Spleen (tissue), 11 donors: ENCODE results near the gene NAA25. TPM values are rescaled to one million over a fixed set of nuclear protein-coding genes. Genes with fewer than 3 reads are reported as not detected.

Experiments
- DNase-seq: peaks from one replicate; pipeline ENCODE4 v3.0.0-alpha.2; 2020
- H3K27ac ChIP-seq, 8 donors: fragments of 200-600 bp; sonication (generic) in 7 of 8; 1 replicate in 4 of 8; 2 replicates in 4 of 8; pipeline versions ENCODE4 v1.5.0 to v1.8.0; 2016 to 2021; ENCODE audit warnings: inconsistent platforms in 4 of 8, mild to moderate bottlenecking in 4 of 8, moderate library complexity in 1 of 8
- H3K27me3 ChIP-seq, 7 donors: fragments of 200-600 bp; sonication (generic) in 6 of 7; replicated peaks in 1 of 7; 1 replicate in 4 of 7; 2 replicates in 3 of 7; pipeline versions ENCODE4 v1.5.0 to v1.8.0; 2016 to 2021; ENCODE audit warnings: inconsistent platforms in 3 of 7, mild to moderate bottlenecking in 1 of 7
- H3K36me3 ChIP-seq, 6 donors: fragments of 200-600 bp; sonication (generic) in 5 of 6; 1 replicate in 4 of 6; 2 replicates in 2 of 6; pipeline versions ENCODE4 v1.5.0 to v1.8.0; 2016 to 2021; ENCODE audit warnings: inconsistent platforms in 2 of 6
- H3K4me1 ChIP-seq, 6 donors: fragments of 200-600 bp; sonication (generic) in 5 of 6; 1 replicate in 3 of 6; 2 replicates in 3 of 6; pipeline versions ENCODE4 v1.5.0 to v1.8.0; 2016 to 2021; ENCODE audit warnings: inconsistent platforms in 3 of 6
- H3K4me3 ChIP-seq, 8 donors: fragments of 200-600 bp; sonication (generic) in 7 of 8; 1 replicate in 4 of 8; 2 replicates in 4 of 8; pipeline versions ENCODE4 v1.5.0 to v1.8.0; 2016 to 2021; ENCODE audit warnings: inconsistent platforms in 4 of 8, mild to moderate bottlenecking in 4 of 8, moderate library complexity in 2 of 8
- H3K9me3 ChIP-seq, 8 donors: fragments of 200-600 bp; sonication (generic) in 7 of 8; 1 replicate in 4 of 8; 2 replicates in 4 of 8; pipeline versions ENCODE4 v1.5.0 to v1.8.0; 2016 to 2021; ENCODE audit warnings: inconsistent platforms in 4 of 8
- CTCF ChIP-seq, 11 experiments: fragments of 200-600 bp in 7 of 11; fragments of 450-650 bp in 4 of 11; sonication (generic) in 4 of 11; IDR thresholded peaks in 8 of 11; conservative IDR thresholded peaks in 3 of 11; 1 replicate in 7 of 11; 2 replicates in 4 of 11; pipeline versions ENCODE4 v1.4.0 to v1.8.0; 2016 to 2021; ENCODE audit warnings: antibody characterized with exemption in 11 of 11, inconsistent platforms in 4 of 11, mild to moderate bottlenecking in 1 of 11
- POLR2A ChIP-seq, 3 donors: fragments of 450-650 bp; IDR thresholded peaks; one replicate each; pipeline ENCODE4 v1.5.1; 2017; ENCODE audit warnings: antibody characterized with exemption in 3 of 3, mild to moderate bottlenecking in 1 of 3
- POLR2AphosphoS5 ChIP-seq, 3 donors: sonication (generic); formaldehyde crosslinking; IDR thresholded peaks; one replicate each; pipeline ENCODE4 v1.5.1; 2017; ENCODE audit warnings: antibody characterized with exemption in 3 of 3
- WGBS, 5 donors: extraction: QIAGEN DNeasy Blood & Tissue Kit in 3 of 5; methylation state at CpG; one replicate each; pipeline versions ENCODE4 v1.1.5 to v1.1.7; 2013 to 2018; 5-methylcytosine and 5-hydroxymethylcytosine counted together
- intact Hi-C: fragments of 100-400 bp; cut with DNase I; formaldehyde crosslinking; loops from one replicate; pipeline ENCODE4 v1.15.0; 2023; ENCODE audit warnings: low total_unique reads
- polyA plus RNA-seq, 3 donors: library from polyadenylated mRNA; stranded (reverse); fragments of 200-250 nt; gene quantifications; one replicate each; pipeline ENCODE4 v1.2.1, GENCODE V29; 2013
- total RNA-seq, 7 donors: library from RNA; depleted of rRNA in 3 of 7; stranded (reverse); fragments of >200 nt in 3 of 7; fragmentation: NEBNext Ultra II Directional in 4 of 7; extraction: Animal tissue kit (Norgen Biotek cat#: 25700) in 4 of 7; gene quantifications; one replicate each; pipeline versions ENCODE4 v1.1.0 to v1.2.1, GENCODE V29; 2016 to 2021
- donor health status: healthy with polysubstance abuse.
- donor health status: DM: no; HTN: no; CAD: no; lungs with moderate emphysema.
- donor health status: DM: no; HTN: no; CAD: no.
- donor health status: Bipolar disorder and iron deficiency.
- donor health status: healthy.
- donor health status: DM: no; HTN: no; CAD: no.
- donor health status: DM: yes; HTN: yes; CAD: no.

Gene NAA25
- total and polyA plus RNA-seq, 10 donors: 4.3 to 40.3 (median 27.1) TPM

GRCh38 chr12:112151766-112152541, 43.4 kb upstream of the NAA25 start:
- Histone ChIP-seq H3K9me3 (peaks cover 0 to 9% (median 0%) of the 10 kb centered on the region in 8 donors), H3K4me1 (peaks cover 0 to 13% (median 5%) of the 10 kb centered on the region in 6 donors), H3K36me3 (peaks cover 13 to 99% (median 77%) of the 10 kb centered on the region in 6 donors), H3K27ac (peak overlapping the region in 1 of 8 donors; percentile 16), H3K4me3 (no peak overlapping the region), H3K27me3 (no peaks in the 10 kb centered on the region)
- intact Hi-C loops: no loop called here
- TF ChIP-seq POLR2AphosphoS5 (IDR thresholded peaks at IDR 0.05) (no peak), POLR2A (IDR thresholded peaks at IDR 0.05) (no peak), CTCF (IDR thresholded peaks at IDR 0.05 in 8 of 11, conservative IDR thresholded peaks at IDR 0.05 in 3 of 11) (no peak)
- 91 to 96% (median 95%) methylated on average over 11 of the region's 11 CpGs for whole genome bisulfite sequencing, 5 donors
- DNase-seq: no peak

- intact Hi-C loops: no loop called here
- no peak for TF ChIP-seq POLR2AphosphoS5 (IDR thresholded peaks at IDR 0.05)
- TF ChIP-seq CTCF (IDR thresholded peaks at IDR 0.05 in 8 of 11, conservative IDR thresholded peaks at IDR 0.05 in 3 of 11): no peak
- TF ChIP-seq POLR2A (IDR thresholded peaks at IDR 0.05): no peak
- H3K36me3 ChIP-seq: peaks cover 13 to 100% (median 96%) of the 10 kb centered on the region in 6 donors
- peaks cover 0 to 30% (median 6%) of the 10 kb centered on the region in 6 donors for H3K4me1 ChIP-seq
- no peak overlapping the region for H3K27ac ChIP-seq
- WGBS, 5 donors: 83 to 96% (median 93%) methylated on average over 5 of the region's 5 CpGs
- no peaks in the 10 kb centered on the region for H3K27me3 ChIP-seq
- H3K4me3 ChIP-seq: no peak overlapping the region
- no peaks in the 10 kb centered on the region for H3K9me3 ChIP-seq
- no peak for DNase-seq
Observed at GRCh38 chr12:112149596-112149995, 41.0 kb upstream of the NAA25 start.

- intact Hi-C loops: no loop called here
- WGBS, 5 donors: 78 to 97% (median 86%) methylated on average over 3 of the region's 3 CpGs
Observed at GRCh38 chr12:112148031-112148513, 39.5 kb upstream of the NAA25 start.

More at GRCh38 chr12:112148031-112148513, 39.5 kb upstream of the NAA25 start:
- no peak overlapping the region for H3K4me3 ChIP-seq
- peaks cover 0 to 34% (median 6%) of the 10 kb centered on the region in 6 donors for H3K4me1 ChIP-seq
- H3K36me3 ChIP-seq: peaks cover 13 to 100% (median 96%) of the 10 kb centered on the region in 6 donors
- no peaks in the 10 kb centered on the region for H3K9me3 ChIP-seq
- no peaks in the 10 kb centered on the region for H3K27me3 ChIP-seq
- peak overlapping the region in 3 of 8 donors; percentile 30 to 44 (median 43) for H3K27ac ChIP-seq
- TF ChIP-seq POLR2A (IDR thresholded peaks at IDR 0.05) (no peak), CTCF (IDR thresholded peaks at IDR 0.05 in 8 of 11, conservative IDR thresholded peaks at IDR 0.05 in 3 of 11) (no peak)
- DNase-seq: no peak
